Bronchial epithelial cell (primary cell): ENCODE measurements around the gene STK11. TPM values are rescaled to one million over a fixed set of nuclear protein-coding genes. Genes with fewer than 3 reads are reported as not detected.
"Not testable (repeated sequence)": the region's sequence is repeated elsewhere in the genome, so short reads cannot be mapped to it uniquely, and the experiment has no call there.

ENCODE experiments used
- DNase-seq: peaks from one replicate; pipeline ENCODE4 v3.0.0-alpha.2; 2010; ENCODE audit warnings: low read depth
- FAIRE-seq: peaks from 2 replicates; lab custom pipeline; 2011; peaks lifted over from hg19 to GRCh38; lab: Jason Lieb, UNC
- H3K27me3 ChIP-seq: 2 replicates; pipeline ENCODE4 v1.5.1; 2011; ENCODE audit warnings: low read length; ENCODE audit not compliant: control insufficient read depth, insufficient read depth
- H3K36me3 ChIP-seq: 2 replicates; pipeline ENCODE4 v1.5.1; 2011; ENCODE audit warnings: low read length; ENCODE audit not compliant: control insufficient read depth, insufficient read depth
- H3K4me3 ChIP-seq: 2 replicates; pipeline ENCODE4 v1.5.1; 2011; ENCODE audit warnings: mild to moderate bottlenecking, low read depth, low read length, control low read depth
- total RNA-seq: library from RNA; depleted of rRNA; stranded (reverse); fragments of >200 nt; gene quantifications from 2 replicates; pipeline ENCODE4 v1.2.1, GENCODE V29; 2014
- TF ChIP-seq, protein P1 (sequence below): IDR thresholded peaks from 2 replicates; pipeline ENCODE4 v1.5.1; 2011; ENCODE audit warnings: mild to moderate bottlenecking, moderate library complexity, low read length, control low read depth, inconsistent platforms; ENCODE audit not compliant: insufficient read depth, severe bottlenecking

STK11 gene
- total RNA-seq, 1 donor from 2014 or later: 117 TPM

DNA sequence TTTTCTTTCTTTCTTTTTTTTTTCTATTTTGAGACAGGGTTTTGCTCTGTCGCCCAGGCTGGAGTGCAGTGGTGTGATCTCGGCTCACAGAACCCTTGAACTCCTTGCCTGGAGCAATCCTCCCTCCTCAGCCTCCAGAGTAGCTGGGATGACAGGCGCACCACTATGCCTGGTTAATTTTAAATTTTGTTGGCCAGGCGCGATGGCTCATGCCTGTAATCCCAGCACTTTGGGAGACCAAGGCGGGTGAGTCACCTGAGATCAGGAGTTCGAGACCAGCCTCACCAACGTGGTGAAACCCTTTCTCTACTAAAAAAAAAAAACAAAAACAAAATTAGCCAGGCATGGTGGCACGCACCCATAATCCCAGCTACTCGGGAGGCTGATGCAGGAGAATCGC is 22.9 kb upstream of the STK11 start:
- DNase-seq (peak; percentile 59), FAIRE-seq (no peak)
- TF ChIP-seq, protein P1, sequence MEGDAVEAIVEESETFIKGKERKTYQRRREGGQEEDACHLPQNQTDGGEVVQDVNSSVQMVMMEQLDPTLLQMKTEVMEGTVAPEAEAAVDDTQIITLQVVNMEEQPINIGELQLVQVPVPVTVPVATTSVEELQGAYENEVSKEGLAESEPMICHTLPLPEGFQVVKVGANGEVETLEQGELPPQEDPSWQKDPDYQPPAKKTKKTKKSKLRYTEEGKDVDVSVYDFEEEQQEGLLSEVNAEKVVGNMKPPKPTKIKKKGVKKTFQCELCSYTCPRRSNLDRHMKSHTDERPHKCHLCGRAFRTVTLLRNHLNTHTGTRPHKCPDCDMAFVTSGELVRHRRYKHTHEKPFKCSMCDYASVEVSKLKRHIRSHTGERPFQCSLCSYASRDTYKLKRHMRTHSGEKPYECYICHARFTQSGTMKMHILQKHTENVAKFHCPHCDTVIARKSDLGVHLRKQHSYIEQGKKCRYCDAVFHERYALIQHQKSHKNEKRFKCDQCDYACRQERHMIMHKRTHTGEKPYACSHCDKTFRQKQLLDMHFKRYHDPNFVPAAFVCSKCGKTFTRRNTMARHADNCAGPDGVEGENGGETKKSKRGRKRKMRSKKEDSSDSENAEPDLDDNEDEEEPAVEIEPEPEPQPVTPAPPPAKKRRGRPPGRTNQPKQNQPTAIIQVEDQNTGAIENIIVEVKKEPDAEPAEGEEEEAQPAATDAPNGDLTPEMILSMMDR: no peak

DNA sequence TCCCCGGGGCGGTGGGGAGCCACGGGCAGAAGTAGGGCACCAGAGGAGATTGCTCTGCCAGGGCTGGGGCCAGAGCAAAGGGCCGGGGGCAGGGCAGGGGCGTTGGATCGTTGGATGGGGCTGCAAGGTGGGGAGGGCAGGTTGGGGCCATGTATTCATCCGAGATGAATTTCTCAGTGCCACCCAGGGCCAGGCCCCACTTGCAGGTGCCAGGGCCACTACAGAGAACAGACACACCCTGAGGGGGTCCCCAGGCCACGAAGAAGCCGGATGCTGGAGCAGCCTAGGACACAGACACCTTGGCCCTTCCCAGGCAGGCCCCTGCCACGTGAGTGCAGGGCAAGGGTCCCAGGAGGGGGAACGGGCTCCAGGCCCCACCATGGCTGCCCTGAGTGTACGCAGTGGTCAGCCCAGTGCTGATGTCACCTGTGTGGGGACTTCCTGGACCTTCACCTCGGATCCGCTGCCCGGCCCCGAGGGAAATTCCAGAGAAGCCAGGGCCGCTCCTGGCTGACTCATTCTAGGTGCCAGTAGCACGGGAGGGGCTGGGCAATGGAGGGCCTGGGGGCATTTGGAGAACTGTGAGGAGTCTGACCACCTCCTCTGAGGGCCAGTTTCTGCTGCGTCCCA is 21.9 kb upstream of the STK11 start:
- Histone ChIP-seq H3K36me3 (no peaks in the 10 kb centered on the region), H3K27me3 (no peaks in the 10 kb centered on the region), H3K4me3 (no peak overlapping the region)
- FAIRE-seq: no peak
- DNase-seq: peak; percentile 75
- TF ChIP-seq, protein P1: no peak

More for the DNA sequence above, 22.9 kb upstream of the STK11 start:
- Histone ChIP-seq H3K4me3 (no peak overlapping the region), H3K27me3 (no peaks in the 10 kb centered on the region), H3K36me3 (no peaks in the 10 kb centered on the region)

DNA sequence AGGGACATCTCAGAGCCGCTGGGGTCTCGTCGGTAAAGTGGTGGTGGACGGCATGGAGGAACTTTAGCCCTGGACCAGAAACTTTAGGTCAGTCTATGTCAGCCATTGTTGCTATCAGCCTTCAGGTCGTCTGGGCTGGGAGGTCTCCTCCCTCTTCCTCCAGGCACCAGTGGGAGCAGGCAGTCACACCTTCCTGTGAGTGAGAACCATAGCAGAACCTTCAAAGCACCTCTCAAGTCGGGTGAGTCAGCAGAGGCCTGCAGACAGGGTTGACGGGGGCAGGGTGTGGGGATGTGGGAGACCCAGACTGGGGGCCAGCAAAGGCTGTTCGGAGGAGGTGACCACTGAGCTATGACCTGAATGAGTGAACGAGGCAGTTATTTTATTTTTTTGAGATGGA is 16.2 kb upstream of the STK11 start:
- Histone ChIP-seq H3K36me3 (no peaks in the 10 kb centered on the region), H3K4me3 (no peak overlapping the region), H3K27me3 (no peaks in the 10 kb centered on the region)
- FAIRE-seq: no peak
- peak; percentile 63 for DNase-seq
- TF ChIP-seq, protein P1: no peak

DNA sequence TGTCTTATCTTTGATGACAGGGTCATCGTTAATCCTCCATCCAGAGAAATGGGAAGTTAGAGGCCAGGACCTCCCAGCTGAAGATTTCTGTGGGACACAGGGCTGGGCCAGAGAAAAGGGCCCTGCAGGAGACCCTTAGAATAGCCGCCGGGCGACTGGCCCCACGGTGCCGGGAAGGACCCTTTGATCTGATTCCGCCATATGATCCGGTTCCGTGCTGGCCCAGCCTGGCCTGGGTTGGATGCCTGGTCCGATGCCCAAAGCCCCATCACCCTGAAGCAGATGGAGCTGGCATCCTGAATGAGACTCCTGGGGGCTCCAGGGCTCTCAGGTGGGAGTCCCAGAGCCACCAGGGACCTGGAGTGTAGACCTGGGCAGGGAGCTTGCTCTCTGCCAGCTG is 6.0 kb upstream of the STK11 start:
- no peaks in the 10 kb centered on the region for H3K36me3 ChIP-seq
- FAIRE-seq: no peak
- H3K4me3 ChIP-seq: no peak overlapping the region
- TF ChIP-seq, protein P1: no peak
- DNase-seq: no peak
- H3K27me3 ChIP-seq: no peaks in the 10 kb centered on the region

DNA sequence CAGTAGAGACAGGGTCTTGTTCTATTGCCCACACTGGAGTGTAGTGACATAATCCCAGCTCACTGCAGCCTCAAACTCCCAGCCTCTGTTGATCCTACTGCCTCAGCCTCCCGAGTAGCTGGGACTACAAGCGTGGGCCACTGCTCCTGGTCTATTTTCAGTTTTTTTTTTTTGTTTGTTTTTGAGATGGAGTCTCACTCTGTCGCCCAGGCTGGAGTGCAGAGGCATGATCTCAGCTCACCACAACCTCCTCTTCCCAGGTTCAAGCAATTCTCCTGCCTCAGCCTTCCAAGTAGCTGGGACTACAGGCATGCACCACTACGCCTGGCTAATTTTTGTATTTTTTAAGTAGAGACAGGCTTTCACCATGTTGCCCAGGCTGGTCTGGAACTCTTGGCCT is 5.0 kb upstream of the STK11 start:
- not testable (repeated sequence) for H3K4me3 ChIP-seq, DNase-seq, H3K36me3 ChIP-seq, H3K27me3 ChIP-seq, FAIRE-seq

DNA sequence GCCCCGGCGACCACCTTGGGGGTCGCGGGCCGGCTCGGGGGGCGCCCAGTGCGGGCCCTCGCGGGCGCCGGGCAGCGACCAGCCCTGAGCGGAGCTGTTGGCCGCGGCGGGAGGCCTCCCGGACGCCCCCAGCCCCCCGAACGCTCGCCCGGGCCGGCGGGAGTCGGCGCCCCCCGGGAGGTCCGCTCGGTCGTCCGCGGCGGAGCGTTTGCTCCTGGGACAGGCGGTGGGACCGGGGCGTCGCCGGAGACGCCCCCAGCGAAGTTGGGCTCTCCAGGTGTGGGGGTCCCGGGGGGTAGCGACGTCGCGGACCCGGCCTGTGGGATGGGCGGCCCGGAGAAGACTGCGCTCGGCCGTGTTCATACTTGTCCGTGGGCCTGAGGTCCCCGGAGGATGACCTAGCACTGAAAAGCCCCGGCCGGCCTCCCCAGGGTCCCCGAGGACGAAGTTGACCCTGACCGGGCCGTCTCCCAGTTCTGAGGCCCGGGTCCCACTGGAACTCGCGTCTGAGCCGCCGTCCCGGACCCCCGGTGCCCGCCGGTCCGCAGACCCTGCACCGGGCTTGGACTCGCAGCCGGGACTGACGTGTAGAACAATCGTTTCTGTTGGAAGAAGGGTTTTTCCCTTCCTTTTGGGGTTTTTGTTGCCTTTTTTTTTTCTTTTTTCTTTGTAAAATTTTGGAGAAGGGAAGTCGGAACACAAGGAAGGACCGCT is 729 bp downstream of the STK11 start:
- no peak for FAIRE-seq
- TF ChIP-seq, protein P1: no peak

More for the DNA sequence above, 729 bp downstream of the STK11 start:
- Histone ChIP-seq H3K36me3 (peaks cover 4% of the 10 kb centered on the region), H3K27me3 (no peaks in the 10 kb centered on the region), H3K4me3 (peak overlapping the region; percentile 69)
- DNase-seq: no peak
